ENCODE measurements around the gene SERINC4.
"Not testable (repeated sequence)": the region's sequence is repeated elsewhere in the genome, so short reads cannot be mapped to it uniquely, and the experiment has no call there.

Gene SERINC4

DNA sequence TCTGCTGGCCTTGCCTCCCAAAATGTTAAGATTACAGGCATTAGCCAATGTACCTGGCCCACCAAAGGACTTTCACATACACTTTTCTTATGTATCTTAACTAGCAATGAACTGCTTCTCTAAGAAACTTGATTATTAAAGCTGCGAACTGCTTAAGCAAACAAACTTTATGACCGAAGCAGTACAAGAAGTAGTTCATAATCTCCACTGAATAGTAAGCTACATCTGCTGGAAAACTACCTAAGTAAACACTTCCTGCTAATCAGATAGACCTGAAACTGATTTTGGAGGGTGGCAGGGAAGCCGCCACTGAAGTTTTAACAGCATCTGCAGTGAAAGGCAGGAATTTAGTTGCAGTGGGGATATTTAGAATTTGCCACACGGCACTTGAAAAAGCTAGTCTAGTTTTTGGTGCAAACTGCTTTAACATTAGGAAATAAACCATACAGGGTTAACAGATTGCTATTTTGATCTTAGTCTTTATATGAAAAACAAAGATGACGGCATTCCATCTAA, 8.5 kb upstream of the SERINC4 start:
- ChIA-PET CTCF (interaction anchor here (0.9 to 5.6 kb wide), 3 partner anchors 8 to 19 kb away, joined by 3 to 42 read pairs (median 10); partner anchors contain the start of genes HYPK, MFAP1 and SERINC4), POLR2A (interaction anchor here (1.0 to 1.3 kb wide), 3 partner anchors 8 to 16 kb away, joined by 3 to 14 read pairs (median 8); partner anchors contain the start of genes HYPK and SERINC4)
- TF ChIP-seq, protein P1, sequence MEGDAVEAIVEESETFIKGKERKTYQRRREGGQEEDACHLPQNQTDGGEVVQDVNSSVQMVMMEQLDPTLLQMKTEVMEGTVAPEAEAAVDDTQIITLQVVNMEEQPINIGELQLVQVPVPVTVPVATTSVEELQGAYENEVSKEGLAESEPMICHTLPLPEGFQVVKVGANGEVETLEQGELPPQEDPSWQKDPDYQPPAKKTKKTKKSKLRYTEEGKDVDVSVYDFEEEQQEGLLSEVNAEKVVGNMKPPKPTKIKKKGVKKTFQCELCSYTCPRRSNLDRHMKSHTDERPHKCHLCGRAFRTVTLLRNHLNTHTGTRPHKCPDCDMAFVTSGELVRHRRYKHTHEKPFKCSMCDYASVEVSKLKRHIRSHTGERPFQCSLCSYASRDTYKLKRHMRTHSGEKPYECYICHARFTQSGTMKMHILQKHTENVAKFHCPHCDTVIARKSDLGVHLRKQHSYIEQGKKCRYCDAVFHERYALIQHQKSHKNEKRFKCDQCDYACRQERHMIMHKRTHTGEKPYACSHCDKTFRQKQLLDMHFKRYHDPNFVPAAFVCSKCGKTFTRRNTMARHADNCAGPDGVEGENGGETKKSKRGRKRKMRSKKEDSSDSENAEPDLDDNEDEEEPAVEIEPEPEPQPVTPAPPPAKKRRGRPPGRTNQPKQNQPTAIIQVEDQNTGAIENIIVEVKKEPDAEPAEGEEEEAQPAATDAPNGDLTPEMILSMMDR (IDR thresholded peaks at IDR 0.05; ENCODE audit: control extremely low read depth, extremely low read depth, low read depth, missing control alignments), result no peak
- DNase-seq (ENCODE audit: extremely low spot score), result no peak

DNA sequence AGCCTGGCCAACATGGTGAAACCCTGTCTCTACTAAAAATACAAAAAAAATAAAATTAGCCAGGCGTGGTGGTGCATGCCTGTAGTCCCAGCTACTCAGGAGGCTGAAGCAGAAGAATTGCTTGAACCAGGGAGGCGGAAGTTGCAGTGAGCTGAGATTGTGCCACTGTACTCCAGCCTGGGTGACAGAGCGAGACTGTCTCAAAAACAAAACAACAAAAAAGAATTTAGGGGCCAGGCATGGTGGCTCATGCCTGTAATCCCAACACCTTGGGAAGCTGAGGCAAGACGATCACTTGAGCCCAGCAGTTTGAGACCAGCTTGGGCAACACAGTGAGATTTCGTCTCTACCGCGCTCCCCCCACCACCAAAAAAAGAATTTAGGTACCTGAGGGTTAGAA, 2.7 kb upstream of the SERINC4 start:
- DNase-seq (ENCODE audit: extremely low spot score), result not testable (repeated sequence)
- ChIA-PET POLR2A (interaction anchor here (3.4 kb wide), 1 partner anchor 9 kb away, joined by 18 read pairs; the partner anchor contains the start of gene SERF2), CTCF (interaction anchor here (1.3 to 1.5 kb wide), 2 partner anchors 13 to 20 kb away, joined by 3 read pairs; no protein-coding TSS in a partner anchor)

DNA sequence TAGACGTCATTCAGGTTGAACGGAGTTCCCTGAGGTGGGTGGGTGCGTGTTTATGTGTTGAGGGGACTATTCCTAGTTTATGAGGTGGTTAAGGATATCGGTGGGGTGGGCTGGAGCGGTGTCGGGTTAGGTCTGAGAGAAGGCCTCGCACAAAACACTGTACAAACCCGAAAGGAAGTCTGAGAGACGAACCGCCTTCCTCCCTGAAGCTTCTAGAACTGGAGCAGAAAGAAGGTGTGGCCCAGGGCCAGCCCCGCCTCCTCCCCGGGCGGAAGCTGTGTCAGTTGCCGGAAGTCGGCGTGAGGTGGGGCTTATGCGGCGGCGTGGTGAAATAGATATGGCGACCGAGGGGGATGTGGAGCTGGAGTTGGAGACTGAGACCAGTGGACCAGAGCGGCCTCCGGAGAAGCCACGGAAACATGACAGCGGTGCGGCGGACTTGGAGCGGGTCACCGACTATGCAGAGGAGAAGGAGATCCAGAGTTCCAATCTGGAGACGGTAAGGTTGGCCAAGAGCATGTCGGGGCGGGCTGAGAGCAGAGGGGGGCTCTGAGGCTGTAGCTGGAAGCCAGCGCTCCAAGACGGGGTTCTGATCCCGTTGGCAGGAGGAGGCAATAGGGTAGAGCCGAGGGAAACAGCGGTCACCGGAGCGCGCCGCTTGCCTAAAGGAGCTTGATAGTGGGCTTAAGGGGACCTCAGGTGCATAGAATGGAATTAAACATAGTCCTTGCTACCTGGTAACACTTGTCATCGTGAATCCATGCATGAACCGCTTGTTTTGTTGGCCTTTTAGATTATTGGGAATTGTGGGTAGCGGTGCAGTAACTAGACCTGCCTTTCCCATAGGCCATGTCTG, 494 bp upstream of the SERINC4 start, which contains the start of gene HYPK:
Gene HYPK, plus strand, starts transcription at position 314 of the 856 bp plus-strand sequence. Its CDS starts 24 bp downstream, at position 338.
- DNase-seq (ENCODE audit: extremely low spot score), result peak; percentile 88
- TF ChIP-seq, protein P1 (IDR thresholded peaks at IDR 0.05; ENCODE audit: control extremely low read depth, extremely low read depth, low read depth, missing control alignments), result no peak
- POLR2A ChIA-PET, result interaction anchor here (0.6 to 2.5 kb wide), 5 partner anchors 9 to 24 kb away, joined by 5 to 15 read pairs (median 11); partner anchors contain the start of genes ELL3 and MFAP1
- CTCF ChIA-PET, result interaction anchor here (1.4 to 1.5 kb wide), 3 partner anchors 9 to 30 kb away, joined by 3 to 10 read pairs (median 4); partner anchors contain the start of gene ELL3

DNA sequence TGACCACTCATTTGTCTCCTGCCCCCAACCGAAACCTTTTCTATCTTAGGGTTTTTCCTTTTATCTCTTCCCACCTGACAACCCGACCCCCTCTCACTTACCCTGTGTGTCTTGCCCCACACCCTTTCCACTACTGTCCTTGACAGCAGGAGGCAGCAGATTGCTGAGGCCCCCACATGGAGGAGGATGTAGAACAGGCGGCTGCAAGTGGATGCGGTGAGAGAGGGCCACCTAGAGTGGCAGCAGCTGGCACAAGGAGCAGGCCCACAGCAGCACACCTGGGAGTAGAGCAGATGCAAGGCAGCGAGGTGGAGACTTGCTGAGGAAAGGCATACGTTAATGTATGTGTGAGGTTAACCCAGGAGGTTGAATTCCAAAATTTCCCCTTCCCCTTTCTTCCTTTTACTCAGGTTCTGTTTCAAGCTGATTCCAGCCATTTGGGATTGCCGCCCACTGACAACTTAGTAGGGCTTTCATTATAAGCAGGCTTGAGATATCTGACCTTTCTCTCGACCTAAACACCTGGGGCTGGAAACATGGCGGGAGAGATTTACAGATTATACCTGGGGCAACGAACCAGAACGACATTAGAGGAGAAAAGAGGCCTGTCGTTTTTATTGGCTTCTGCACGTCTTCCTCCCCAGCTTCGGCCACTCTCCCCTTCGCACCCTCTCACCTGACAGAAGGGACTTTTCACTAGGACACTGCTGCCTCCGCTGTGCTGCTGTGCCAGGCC, 643 bp downstream of the SERINC4 start:
- DNase-seq (ENCODE audit: extremely low spot score), result no peak
- TF ChIP-seq, protein P1 (IDR thresholded peaks at IDR 0.05; ENCODE audit: control extremely low read depth, extremely low read depth, low read depth, missing control alignments), result no peak
- ChIA-PET POLR2A (interaction anchor here (2.5 kb wide), 1 partner anchor 23 kb away, joined by 15 read pairs; the partner anchor contains the start of gene ELL3), CTCF (interaction anchor here (0.9 to 1.5 kb wide), 4 partner anchors 9 to 29 kb away, joined by 3 to 4 read pairs (median 4); partner anchors contain the start of gene ELL3)

DNA sequence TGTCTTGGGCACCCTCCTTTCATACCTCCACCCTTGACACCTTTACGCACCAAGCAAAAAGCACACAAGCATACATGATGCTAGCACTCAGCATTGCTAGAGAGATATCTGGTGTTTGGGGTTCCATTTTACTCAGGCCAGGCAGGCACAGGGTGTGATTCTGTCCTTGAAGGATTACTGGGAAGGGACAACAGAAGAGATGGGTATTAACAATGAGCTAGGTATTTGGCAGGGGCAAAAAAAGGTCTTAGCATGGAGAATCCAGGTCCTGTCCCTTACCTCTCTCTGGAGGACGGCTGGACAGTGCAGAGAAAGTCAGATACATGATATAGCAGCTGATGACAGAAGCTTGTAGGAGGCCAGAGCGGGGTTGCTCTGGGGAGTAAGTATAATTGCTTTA, 3.5 kb downstream of the SERINC4 start:
- TF ChIP-seq, protein P1 (IDR thresholded peaks at IDR 0.05; ENCODE audit: control extremely low read depth, extremely low read depth, low read depth, missing control alignments), result no peak
- no peak for DNase-seq (ENCODE audit: extremely low spot score)
- ChIA-PET POLR2A (interaction anchor here (0.6 to 2.9 kb wide), 7 partner anchors 10 to 1174 kb away, joined by 3 to 14 read pairs (median 7); partner anchors contain the start of gene ELL3), CTCF (interaction anchor here (2.0 to 4.3 kb wide), 3 partner anchors 20 to 28 kb away, joined by 5 to 17 read pairs (median 14); partner anchors contain the start of genes ELL3 and MFAP1)

DNA sequence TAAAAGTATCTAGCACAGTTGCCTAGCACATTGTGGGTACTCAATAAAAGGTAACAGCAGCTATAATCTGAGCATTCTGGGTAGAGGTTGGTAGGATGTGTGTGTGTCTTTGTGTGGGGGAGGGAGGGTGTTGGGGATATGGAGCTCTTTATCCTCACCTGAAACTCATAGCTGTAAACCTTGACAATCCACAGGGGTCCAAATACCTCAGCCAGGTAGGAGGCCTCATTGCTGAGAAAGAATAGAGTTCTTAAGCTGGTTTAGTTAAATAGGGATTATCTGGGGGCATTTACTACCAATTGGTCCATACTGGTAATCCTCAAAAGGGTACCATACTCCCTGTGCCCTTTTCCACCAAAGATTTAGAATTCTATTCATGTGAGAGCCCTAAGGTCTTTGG, 4.0 kb downstream of the SERINC4 start:
- ChIA-PET POLR2A (interaction anchor here (0.7 to 2.9 kb wide), 4 partner anchors 9 to 1173 kb away, joined by 4 to 14 read pairs (median 8); partner anchors contain the start of gene ELL3), CTCF (interaction anchor here (0.7 to 4.3 kb wide), 5 partner anchors 9 to 28 kb away, joined by 3 to 17 read pairs (median 7); partner anchors contain the start of genes ELL3 and MFAP1)
- TF ChIP-seq, protein P1 (IDR thresholded peaks at IDR 0.05; ENCODE audit: control extremely low read depth, extremely low read depth, low read depth, missing control alignments), result no peak
- no peak for DNase-seq (ENCODE audit: extremely low spot score)
